GM12878 (cell line): ENCODE results near the gene KANK4. TPM values are rescaled to one million over a fixed set of nuclear protein-coding genes. Genes with fewer than 3 reads are reported as not detected.

ENCODE experiments used
- ASH2L ChIP-seq: fragments of 300-600, 200-600 bp; sonication (generic); IDR thresholded peaks from 2 replicates; pipeline ENCODE4 v1.6.1; 2017; ENCODE audit warnings: low read depth, mild to moderate bottlenecking, borderline replicate concordance
- ATF7 ChIP-seq: fragments of 450-650 bp; IDR thresholded peaks from 2 replicates; pipeline ENCODE4 v1.6.1; 2016; ENCODE audit warnings: low read depth, mild to moderate bottlenecking
- BCL3 ChIP-seq: IDR thresholded peaks from 2 replicates; pipeline ENCODE4 v1.6.1; 2011; ENCODE audit warnings: borderline replicate concordance, low read depth, mild to moderate bottlenecking, moderate library complexity, low read length; ENCODE audit not compliant: insufficient read depth, poor library complexity, severe bottlenecking
- BCLAF1 ChIP-seq: fragments of 450-650 bp; IDR thresholded peaks from 2 replicates; pipeline ENCODE4 v1.6.1; 2017; ENCODE audit warnings: antibody characterized with exemption, mild to moderate bottlenecking, moderate library complexity
- FOS ChIP-seq: IDR thresholded peaks from 3 replicates; pipeline ENCODE4 v1.6.1; 2011; ENCODE audit warnings: borderline replicate concordance; ENCODE audit not compliant: insufficient read length; ENCODE audit errors: extremely low read depth
- HSF1 ChIP-seq: fragments of 150-350 bp; IDR thresholded peaks from 2 replicates; pipeline ENCODE4 v1.6.1; 2014; ENCODE audit warnings: mild to moderate bottlenecking, low read depth, low read length
- JUNB ChIP-seq: IDR thresholded peaks from 2 replicates; pipeline ENCODE4 v1.6.1; 2016; ENCODE audit warnings: antibody characterized with exemption, mild to moderate bottlenecking
- MXI1 ChIP-seq: fragments of 150-350 bp; IDR thresholded peaks from 2 replicates; pipeline ENCODE4 v1.6.1; 2011; ENCODE audit warnings: low read depth, mild to moderate bottlenecking, inconsistent platforms, low read length, improper control_type of control experiment
- MYC ChIP-seq: IDR thresholded peaks from 2 replicates; pipeline ENCODE4 v1.6.1; 2011; ENCODE audit warnings: mild to moderate bottlenecking, low read length, moderate library complexity, inconsistent platforms; ENCODE audit not compliant: insufficient read depth, insufficient replicate concordance, insufficient read length, severe bottlenecking
- PAX5 ChIP-seq: IDR thresholded peaks from 2 replicates; pipeline ENCODE4 v1.6.1; 2011; ENCODE audit warnings: low read depth, low read length, borderline replicate concordance
- RUNX3 ChIP-seq: IDR thresholded peaks from 2 replicates; pipeline ENCODE4 v1.6.1; 2012; ENCODE audit warnings: low read length, inconsistent platforms
- SP1 ChIP-seq: IDR thresholded peaks from one replicate; pipeline ENCODE4 v1.6.1; 2011; ENCODE audit warnings: low read depth, low read length
- polyA plus RNA-seq, 11 experiments: library from polyadenylated mRNA; depleted of rRNA in 4 of 11; unstranded in 6 of 11; stranded (reverse) in 5 of 11; fragments of >200 nt; fragmentation: Nextera tagmentation in 4 of 11; fragmentation: Illumina TruSeq in 1 of 11; extraction: Ambion mirVana in 4 of 11; extraction: Trizol in 1 of 11; gene quantifications; 1 replicate in 1 of 11; 2 replicates in 10 of 11; pipeline versions ENCODE4 v1.2.1 to v1.2.3, GENCODE V29; 2011 to 2016; ENCODE audit warnings: inconsistent platforms in 2 of 11, missing spikeins in 2 of 11, low read depth in 1 of 11
- total RNA-seq, 4 experiments: library from RNA; depleted of rRNA in 3 of 4; stranded (reverse); fragments of >200 nt in 3 of 4; fragmentation: Illumina TruSeq in 1 of 4; extraction: Trizol in 1 of 4; gene quantifications; 2 replicates each; pipeline versions ENCODE4 v1.2.1 to v1.2.3, GENCODE V29; 2013 to 2021

KANK4 gene
- total and polyA plus RNA-seq, 10 of the 15 experiments (the other 5 are each of a cell fraction or from before 2014, with no cell fraction given) = not detected

DNA sequence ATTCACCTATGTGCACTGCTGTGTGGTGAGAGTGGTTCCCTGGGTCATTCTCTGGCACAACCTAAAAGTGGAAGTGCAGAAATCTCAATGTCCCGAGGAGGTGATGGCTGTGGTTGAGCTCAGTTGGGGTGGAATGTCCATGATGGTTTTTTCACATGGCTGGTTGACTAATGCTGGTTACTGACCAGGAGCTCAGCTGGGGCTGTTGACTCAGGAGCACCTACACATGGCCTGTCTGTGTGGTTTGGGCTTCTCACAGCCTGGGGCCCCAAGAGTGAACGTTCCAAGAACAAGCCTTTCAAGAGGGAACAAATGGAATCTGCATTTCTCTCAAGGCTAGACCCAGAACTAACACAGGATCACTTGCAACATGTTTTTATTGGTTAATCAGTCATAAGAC, 6.4 kb upstream of the KANK4 start (continued):
- TF ChIP-seq ASH2L = no peak
- TF ChIP-seq MYC = no peak
- TF ChIP-seq MXI1 = no peak
- no peak for TF ChIP-seq BCL3
- no peak for TF ChIP-seq RUNX3
- TF ChIP-seq SP1 = no peak
- no peak for TF ChIP-seq PAX5
- no peak for TF ChIP-seq HSF1
- TF ChIP-seq JUNB = no peak
- TF ChIP-seq FOS = no peak
- no peak for TF ChIP-seq BCLAF1
- TF ChIP-seq ATF7 = no peak
